22Rv1 (cell line): ENCODE data around the gene FIBIN.

ENCODE experiments used
- CTCF ChIP-seq: fragments of 450-650 bp; IDR thresholded peaks from 2 replicates; pipeline ENCODE4 v1.5.1; 2017; ENCODE audit warnings: mild to moderate bottlenecking
- ZFX ChIP-seq: fragments of 450-650 bp; IDR thresholded peaks from 2 replicates; pipeline ENCODE4 v1.6.1; 2017; ENCODE audit warnings: antibody characterized with exemption, borderline replicate concordance

DNA sequence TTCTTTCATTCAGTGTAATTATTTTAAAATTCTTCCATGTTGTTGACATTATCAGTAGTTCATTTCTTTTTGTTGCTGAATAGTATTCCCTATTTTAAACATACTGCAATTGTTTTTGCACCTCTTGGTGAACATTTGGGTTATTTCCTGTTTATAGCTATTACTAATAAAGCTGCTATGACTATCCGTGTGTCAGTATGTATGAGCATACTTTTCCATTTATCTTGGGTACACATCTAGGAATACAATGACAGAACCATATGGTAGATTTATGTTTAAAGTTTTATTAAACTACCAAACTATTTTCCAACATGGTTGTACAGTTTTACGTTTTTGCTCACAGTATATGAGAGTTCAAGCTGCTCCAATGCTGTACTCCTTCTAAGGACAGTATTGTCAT, 22.0 kb upstream of the FIBIN start:
- TF ChIP-seq CTCF (no peak), ZFX (no peak)
